GM19395 (cell line): Measurements from ENCODE around the gene PRR27.
"Not testable (repeated sequence)": the region's sequence is repeated elsewhere in the genome, so short reads cannot be mapped to it uniquely, and the experiment has no call there.

Source experiments
- ATAC-seq: cut with Tn5 transposase; IDR thresholded peaks from one replicate; pipeline ENCODE4 v1.9.1; 2021; ENCODE audit warnings: mild to moderate bottlenecking, moderate library complexity; ENCODE audit not compliant: unreplicated experiment

The PRR27 gene

DNA sequence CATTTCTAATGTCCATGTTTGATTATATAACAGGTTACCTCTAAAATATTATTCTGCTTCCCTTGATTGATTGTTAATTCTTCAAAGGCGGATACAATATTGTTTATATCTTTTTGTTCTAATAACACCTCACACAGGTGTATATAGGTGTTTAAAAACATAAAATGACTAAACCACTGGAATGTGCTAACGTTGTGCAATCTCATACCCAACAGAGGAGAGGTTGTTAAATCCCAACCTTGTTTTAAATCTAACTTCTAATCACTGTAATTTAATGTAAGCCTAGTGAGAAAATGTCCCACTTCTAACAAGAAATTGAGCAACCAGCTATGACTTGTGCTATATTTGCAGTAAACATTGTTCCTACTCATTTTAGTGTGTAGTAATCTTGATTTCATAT is 42.8 kb downstream of the PRR27 start:
- ATAC-seq: no peak

GRCh38 chr4:70197842-70198241 is 43.8 kb downstream of the PRR27 start:
- no peak for ATAC-seq

DNA sequence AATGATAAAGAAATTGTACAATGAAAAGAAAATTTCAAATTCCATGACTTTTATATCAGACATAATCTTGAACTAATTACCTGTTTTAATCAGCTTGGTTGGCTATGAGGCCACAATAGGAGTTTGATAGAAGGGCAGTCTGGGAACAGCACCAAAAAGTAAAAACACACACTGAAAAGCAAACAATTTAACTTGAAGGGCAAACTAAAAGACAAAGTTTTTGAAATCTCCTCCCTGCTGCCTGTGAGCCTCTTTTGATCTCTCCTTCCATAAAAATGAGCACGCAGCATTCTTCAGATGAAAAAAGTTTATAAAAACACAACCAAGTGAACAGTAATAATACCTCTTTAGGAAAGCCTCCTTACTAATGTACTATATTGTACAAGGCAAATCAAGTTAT is 49.6 kb downstream of the PRR27 start:
- ATAC-seq: no peak

- ATAC-seq: not testable (repeated sequence)
Measured at GRCh38 chr4:70212752-70213151, 58.7 kb downstream of the PRR27 start.
